Endodermal cell (in vitro differentiated cells): ENCODE measurements around the gene SUGP1. TPM values are rescaled to one million over a fixed set of nuclear protein-coding genes. Genes with fewer than 3 reads are reported as not detected.

Source experiments
- DNase-seq: peaks from one replicate; pipeline ENCODE4 v3.0.0-alpha.2; 2017
- H3K27ac ChIP-seq: 2 replicates; pipeline ENCODE4 v1.5.1; 2013; ENCODE audit warnings: mild to moderate bottlenecking, low read depth, low read length, moderate library complexity
- H3K27me3 ChIP-seq: 2 replicates; pipeline ENCODE4 v1.6.1; 2013; ENCODE audit warnings: mild to moderate bottlenecking, low read length, moderate library complexity; ENCODE audit not compliant: insufficient read depth, control insufficient read depth, poor library complexity, severe bottlenecking
- H3K36me3 ChIP-seq: 2 replicates; pipeline ENCODE4 v1.7.0; 2013; ENCODE audit warnings: mild to moderate bottlenecking, low read length, moderate library complexity; ENCODE audit not compliant: control insufficient read depth, insufficient read depth
- H3K4me1 ChIP-seq: one replicate; pipeline ENCODE4 v1.7.0; 2013; ENCODE audit warnings: low read length; ENCODE audit not compliant: control insufficient read depth, insufficient read depth
- H3K4me3 ChIP-seq: 2 replicates; pipeline ENCODE4 v1.5.1; 2013; ENCODE audit warnings: mild to moderate bottlenecking, low read length, moderate library complexity
- H3K9ac ChIP-seq: 2 replicates; pipeline ENCODE4 v1.6.1; 2013; ENCODE audit warnings: mild to moderate bottlenecking, low read length, moderate library complexity; ENCODE audit not compliant: poor library complexity, severe bottlenecking; ENCODE audit errors: extremely low read depth
- H3K9me3 ChIP-seq: 2 replicates; pipeline ENCODE4 v1.6.1; 2013; ENCODE audit warnings: mild to moderate bottlenecking, low read length, moderate library complexity; ENCODE audit not compliant: control insufficient read depth
- H3K27ac Mint-ChIP-seq: 2 replicates; pipeline ENCODE4 v1.8.0; 2020; ENCODE audit warnings: mixed read lengths
- H3K27me3 Mint-ChIP-seq: 2 replicates; pipeline ENCODE4 v1.8.0; 2021; ENCODE audit warnings: mild to moderate bottlenecking, mixed read lengths; ENCODE audit not compliant: insufficient read depth
- H3K36me3 Mint-ChIP-seq: 2 replicates; pipeline ENCODE4 v1.8.0; 2020; ENCODE audit warnings: low read depth, mixed read lengths
- H3K4me1 Mint-ChIP-seq: 2 replicates; pipeline ENCODE4 v1.8.0; 2020; ENCODE audit warnings: mixed read lengths
- H3K4me3 Mint-ChIP-seq: 2 replicates; pipeline ENCODE4 v1.8.0; 2020; ENCODE audit warnings: mild to moderate bottlenecking, moderate library complexity, mixed read lengths
- H3K9me3 Mint-ChIP-seq: 2 replicates; pipeline ENCODE4 v1.8.0; 2020; ENCODE audit warnings: mild to moderate bottlenecking, mixed read lengths
- CTCF ChIP-seq: fragments of 200-600 bp; sonication (generic); conservative IDR thresholded peaks from 2 replicates; pipeline ENCODE4 v1.5.0; 2021; ENCODE audit warnings: antibody characterized with exemption, mild to moderate bottlenecking
- WGBS, 2 experiments: methylation state at CpG; one replicate each; pipeline versions ENCODE4 v1.1.5 to v1.1.7; 2013; ENCODE audit warnings: missing lambda C conversion rate in 2 of 2, mixed read lengths in 1 of 2; ENCODE audit not compliant: insufficient coverage in 1 of 2, insufficient read length in 1 of 2; 5-methylcytosine and 5-hydroxymethylcytosine counted together
- total RNA-seq, 2 donors: library from RNA; stranded (reverse); fragmentation: NEBNext Ultra II Directional in 1 of 2; extraction: Animal tissue kit (Norgen Biotek cat#: 25700) in 1 of 2; gene quantifications; 2 replicates in 1 of 2; 3 replicates in 1 of 2; pipeline ENCODE4 v1.2.1, GENCODE V29; 2021

The SUGP1 gene
- total RNA-seq, 2 donors from 2014 or later = 72.2 to 75.5 TPM

GRCh38 chr19:19329126-19329525, 8.8 kb upstream of the SUGP1 start:
- no peak for TF ChIP-seq CTCF
- no peaks in the 10 kb centered on the region for H3K9me3 Mint-ChIP-seq
- Histone ChIP-seq H3K9me3 (no peaks in the 10 kb centered on the region), H3K4me1 (no peaks in the 10 kb centered on the region), H3K27ac (no peak overlapping the region), H3K9ac (no peak overlapping the region), H3K27me3 (no peaks in the 10 kb centered on the region), H3K36me3 (peaks cover 49% of the 10 kb centered on the region), H3K4me3 (no peak overlapping the region)
- 73 to 80% methylated on average over 5 to 6 of the region's 6 CpGs for WGBS, 2 experiments
- no peaks in the 10 kb centered on the region for H3K4me1 Mint-ChIP-seq
- H3K27me3 Mint-ChIP-seq = no peaks in the 10 kb centered on the region
- no peak for DNase-seq
- H3K27ac Mint-ChIP-seq = peak overlapping the region; percentile 6
- H3K4me3 Mint-ChIP-seq = no peak overlapping the region
- H3K36me3 Mint-ChIP-seq = peaks cover 44% of the 10 kb centered on the region

DNA sequence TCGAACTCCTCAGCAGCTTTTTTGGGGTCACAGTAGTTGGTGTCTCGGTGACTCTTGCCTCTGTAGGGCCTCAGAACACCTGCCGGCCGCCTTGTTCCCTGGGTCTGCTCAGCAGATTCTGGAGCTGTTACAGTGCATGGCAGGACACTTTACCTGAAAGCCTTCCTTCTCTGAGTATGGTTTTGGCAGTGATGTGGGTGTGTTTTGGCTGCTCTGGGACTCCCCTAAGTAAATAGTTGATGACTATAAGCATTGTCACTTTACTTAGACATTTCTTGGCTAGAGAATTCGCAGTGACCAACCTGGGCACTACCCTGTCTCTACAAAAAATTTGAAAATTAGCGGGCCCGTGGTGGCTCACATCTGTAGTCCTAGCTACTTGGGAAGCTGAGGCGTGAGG, 7.4 kb upstream of the SUGP1 start:
- DNase-seq = no peak
- Histone ChIP-seq H3K4me3 (no peak overlapping the region), H3K9me3 (no peaks in the 10 kb centered on the region), H3K4me1 (no peaks in the 10 kb centered on the region), H3K9ac (no peak overlapping the region), H3K27me3 (no peaks in the 10 kb centered on the region), H3K27ac (no peak overlapping the region), H3K36me3 (peaks cover 55% of the 10 kb centered on the region)
- peaks cover 51% of the 10 kb centered on the region for H3K36me3 Mint-ChIP-seq
- H3K9me3 Mint-ChIP-seq = no peaks in the 10 kb centered on the region
- TF ChIP-seq CTCF = no peak
- WGBS, 2 experiments = 93 to 94% methylated on average over 8 of the region's 8 CpGs
- H3K4me3 Mint-ChIP-seq = no peak overlapping the region
- H3K4me1 Mint-ChIP-seq = no peaks in the 10 kb centered on the region
- no peaks in the 10 kb centered on the region for H3K27me3 Mint-ChIP-seq
- no peak overlapping the region for H3K27ac Mint-ChIP-seq

DNA sequence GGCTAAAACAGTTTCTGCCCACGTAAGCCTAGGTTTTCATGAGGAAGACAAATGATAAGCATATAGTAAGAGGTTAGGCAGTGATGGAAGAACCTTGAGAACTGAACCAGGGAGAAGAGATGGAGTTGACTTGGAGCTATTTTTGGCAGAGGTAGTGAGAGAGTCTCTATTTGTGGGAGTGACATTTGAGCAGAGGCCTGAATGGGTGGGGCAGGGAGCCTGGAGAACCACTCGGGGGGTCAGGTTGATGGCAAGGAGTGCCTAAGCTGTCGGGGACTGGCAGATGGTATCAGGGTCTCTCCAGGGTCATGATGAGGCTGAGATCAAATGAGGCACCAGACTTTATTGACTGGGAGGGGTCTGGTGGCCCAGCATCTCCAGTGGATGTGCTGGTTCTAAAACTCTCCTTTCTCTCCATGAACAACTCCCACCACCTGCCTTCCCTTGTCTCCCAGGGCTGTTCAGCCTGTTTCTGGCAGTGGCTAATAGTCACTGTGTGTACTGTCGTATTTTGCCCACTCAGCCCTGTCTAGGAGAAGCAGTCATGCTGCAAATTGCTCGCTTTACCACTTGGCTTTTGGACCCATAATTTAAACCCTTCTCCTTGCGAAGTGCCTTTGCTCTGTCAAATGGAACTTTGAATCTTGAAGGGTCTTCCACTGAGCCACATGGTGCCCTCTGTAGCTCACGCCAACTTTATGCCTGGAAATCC, 3.9 kb upstream of the SUGP1 start:
- H3K4me1 ChIP-seq = no peaks in the 10 kb centered on the region
- no peak for TF ChIP-seq CTCF
- Mint-ChIP-seq H3K27me3 (no peaks in the 10 kb centered on the region), H3K4me1 (peaks cover 8% of the 10 kb centered on the region), H3K27ac (no peak overlapping the region), H3K36me3 (peaks cover 43% of the 10 kb centered on the region), H3K4me3 (no peak overlapping the region), H3K9me3 (no peaks in the 10 kb centered on the region)
- H3K9me3 ChIP-seq = no peaks in the 10 kb centered on the region
- H3K36me3 ChIP-seq = peaks cover 38% of the 10 kb centered on the region
- H3K4me3 ChIP-seq = no peak overlapping the region
- no peak overlapping the region for H3K27ac ChIP-seq
- no peaks in the 10 kb centered on the region for H3K27me3 ChIP-seq
- H3K9ac ChIP-seq = no peak overlapping the region
- WGBS, 2 experiments = 96 to 100% methylated on average over 7 of the region's 7 CpGs
- DNase-seq = no peak
